Right lobe of liver (tissue), 6 donors: Measurements from ENCODE around the gene TMEM238. TPM values are rescaled to one million over a fixed set of nuclear protein-coding genes. Genes with fewer than 3 reads are reported as not detected.

Source experiments
- ATAC-seq, 4 donors: fragments of 200-7000 bp; cut with Tn5 transposase; one replicate each; pipeline ENCODE4 v1.9.1; 2020; ENCODE audit warnings: mild to moderate bottlenecking in 4 of 4, moderate library complexity in 4 of 4
- DNase-seq, 3 donors: peaks; one replicate each; pipeline ENCODE4 v3.0.0-alpha.2; 2020
- H3K27ac ChIP-seq, 3 donors: fragments of 200-600 bp; one replicate each; pipeline ENCODE4 v1.8.0; 2022
- H3K27me3 ChIP-seq, 2 donors: fragments of 200-600 bp; one replicate each; pipeline ENCODE4 v1.8.0; 2022
- H3K36me3 ChIP-seq, 4 donors: fragments of 200-600 bp; sonication (generic) in 1 of 4; one replicate each; pipeline versions ENCODE4 v1.5.1 to v1.8.0; 2017 to 2022; ENCODE audit warnings: control low read depth in 1 of 4
- H3K4me1 ChIP-seq, 4 donors: fragments of 200-600 bp; sonication (generic) in 1 of 4; one replicate each; pipeline versions ENCODE4 v1.5.1 to v1.8.0; 2017 to 2022; ENCODE audit warnings: control low read depth in 1 of 4
- H3K4me3 ChIP-seq, 3 donors: fragments of 200-600 bp; one replicate each; pipeline ENCODE4 v1.8.0; 2022
- H3K9me3 ChIP-seq, 4 donors: fragments of 200-600 bp; sonication (generic) in 1 of 4; one replicate each; pipeline versions ENCODE4 v1.5.1 to v1.8.0; 2017 to 2022; ENCODE audit warnings: control low read depth in 1 of 4
- POLR2A ChIP-seq: fragments of 450-650 bp; IDR thresholded peaks from one replicate; pipeline ENCODE4 v1.6.1; 2017; ENCODE audit warnings: antibody characterized with exemption, mild to moderate bottlenecking
- WGBS: methylation state at CpG from one replicate; pipeline ENCODE4 v1.1.6; 2018; ENCODE audit warnings: low coverage, low lambda C conversion rate; ENCODE audit not compliant: insufficient coverage; ENCODE audit errors: missing lambda C conversion rate; 5-methylcytosine and 5-hydroxymethylcytosine counted together
- intact Hi-C, 2 donors: fragments of 100-400 bp; cut with DNase I; formaldehyde crosslinking; loops; one replicate each; pipeline versions ENCODE4 v1.11.2 to v1.14.1; 2022
- long read RNA-seq: library from polyadenylated mRNA; unstranded; transcript quantifications from one replicate; pipeline ENCODE4 v2.0.0, GENCODE V29; 2019
- total RNA-seq, 6 experiments: library from RNA; depleted of rRNA in 2 of 6; stranded (reverse); fragments of >200 nt in 2 of 6; fragmentation: NEBNext Ultra II Directional in 3 of 6; extraction: Animal tissue kit (Norgen Biotek cat#: 25700) in 3 of 6; gene quantifications; one replicate each; pipeline versions ENCODE4 v1.1.0 to v1.2.4, GENCODE V29; 2016 to 2023
- TF ChIP-seq, protein P1 (sequence below), 4 donors: fragments of 200-600 bp in 3 of 4; fragments of 450-650 bp in 1 of 4; IDR thresholded peaks; one replicate each; pipeline versions ENCODE4 v1.5.1 to v1.8.0; 2016 to 2022; ENCODE audit warnings: antibody characterized with exemption in 4 of 4, mild to moderate bottlenecking in 2 of 4
- donor health status: DM: no; HTN: yes; CAD: no.
- donor health status: DM: no; HTN: no; CAD: no.
- donor health status: DM: no; HTN: no; CAD: no.
- donor health status: DM: no; HTN: yes; CAD: no.
- donor health status: DM: no; HTN: yes; CAD: no.

TMEM238 gene, protein sequence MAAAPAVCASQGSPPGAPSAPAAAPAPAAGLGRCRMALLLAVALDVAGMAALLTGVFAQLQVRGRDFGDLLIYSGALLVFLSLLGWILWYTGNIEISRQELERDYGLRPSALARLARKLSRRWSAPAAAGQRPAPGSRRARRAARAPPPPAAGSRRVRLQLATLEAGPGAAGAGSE
- total RNA-seq, result 10 to 100 TPM; 10.8 to 19.7 (median 14.8) TPM
- long read RNA-seq, result 0 reads

DNA sequence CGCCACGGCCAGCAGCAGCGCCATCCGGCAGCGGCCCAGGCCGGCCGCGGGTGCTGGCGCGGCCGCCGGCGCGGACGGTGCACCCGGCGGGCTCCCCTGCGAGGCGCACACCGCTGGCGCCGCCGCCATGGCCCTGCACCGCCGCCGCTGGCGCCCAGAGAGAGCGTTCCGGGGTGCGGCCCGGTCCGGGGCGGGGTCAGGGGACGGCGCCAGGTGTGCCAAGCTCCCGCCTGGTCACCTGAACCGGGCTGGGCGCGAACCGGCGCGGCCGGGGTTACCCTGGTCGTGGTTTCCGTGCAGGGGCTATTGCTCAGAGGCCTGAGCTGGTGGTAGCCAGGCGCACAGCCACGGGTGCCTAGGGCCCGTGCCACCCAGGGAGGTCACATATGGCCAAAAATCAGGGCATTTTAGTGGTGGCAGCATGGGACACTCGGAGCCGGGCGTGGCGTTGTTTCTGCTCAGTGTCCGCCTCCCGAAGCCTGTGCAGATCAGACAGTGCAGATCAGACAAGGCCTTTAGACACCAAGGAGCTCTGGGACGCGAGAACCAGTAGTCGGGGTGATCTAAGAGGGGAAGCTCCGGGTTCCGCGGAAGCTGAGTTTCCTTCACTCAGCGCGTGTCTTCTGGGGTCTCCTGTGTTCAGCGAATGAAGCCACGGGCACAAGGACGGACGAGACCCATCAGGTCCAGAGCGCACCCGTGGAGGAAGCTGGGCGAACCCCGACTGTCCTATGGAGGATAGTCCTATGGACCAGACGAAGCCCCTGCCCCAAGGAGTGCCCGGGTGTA, at the start of gene TMEM238:
TSS of gene TMEM238 (minus strand) at position 162 of the 789 bp plus-strand sequence. CDS start at position 129, 33 bp downstream.
- Histone ChIP-seq H3K9me3 (no peaks in the 10 kb centered on the region), H3K4me1 (peaks cover 0 to 34% (median 15%) of the 10 kb centered on the region in 4 donors), H3K4me3 (peak within 1 kb of the TSS; percentile 89 to 96 (median 89)), H3K27ac (peak within 1 kb of the TSS; percentile 89 to 92 (median 90)), H3K27me3 (no peaks in the 10 kb centered on the region), H3K36me3 (peaks cover 0 to 27% (median 11%) of the 10 kb centered on the region in 4 donors)
- WGBS, result 6% methylated on average over 14 of the region's 72 CpGs
- TF ChIP-seq POLR2A, result peak; percentile 43
- TF ChIP-seq, protein P1, sequence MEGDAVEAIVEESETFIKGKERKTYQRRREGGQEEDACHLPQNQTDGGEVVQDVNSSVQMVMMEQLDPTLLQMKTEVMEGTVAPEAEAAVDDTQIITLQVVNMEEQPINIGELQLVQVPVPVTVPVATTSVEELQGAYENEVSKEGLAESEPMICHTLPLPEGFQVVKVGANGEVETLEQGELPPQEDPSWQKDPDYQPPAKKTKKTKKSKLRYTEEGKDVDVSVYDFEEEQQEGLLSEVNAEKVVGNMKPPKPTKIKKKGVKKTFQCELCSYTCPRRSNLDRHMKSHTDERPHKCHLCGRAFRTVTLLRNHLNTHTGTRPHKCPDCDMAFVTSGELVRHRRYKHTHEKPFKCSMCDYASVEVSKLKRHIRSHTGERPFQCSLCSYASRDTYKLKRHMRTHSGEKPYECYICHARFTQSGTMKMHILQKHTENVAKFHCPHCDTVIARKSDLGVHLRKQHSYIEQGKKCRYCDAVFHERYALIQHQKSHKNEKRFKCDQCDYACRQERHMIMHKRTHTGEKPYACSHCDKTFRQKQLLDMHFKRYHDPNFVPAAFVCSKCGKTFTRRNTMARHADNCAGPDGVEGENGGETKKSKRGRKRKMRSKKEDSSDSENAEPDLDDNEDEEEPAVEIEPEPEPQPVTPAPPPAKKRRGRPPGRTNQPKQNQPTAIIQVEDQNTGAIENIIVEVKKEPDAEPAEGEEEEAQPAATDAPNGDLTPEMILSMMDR (IDR thresholded peaks at IDR 0.05), result peak in 1 of 4 donors; percentile 14
- intact Hi-C loops, result no loop called here
- DNase-seq (peak; percentile 76 to 85 (median 81)), ATAC-seq (peak; percentile 27 to 60 (median 40))

DNA sequence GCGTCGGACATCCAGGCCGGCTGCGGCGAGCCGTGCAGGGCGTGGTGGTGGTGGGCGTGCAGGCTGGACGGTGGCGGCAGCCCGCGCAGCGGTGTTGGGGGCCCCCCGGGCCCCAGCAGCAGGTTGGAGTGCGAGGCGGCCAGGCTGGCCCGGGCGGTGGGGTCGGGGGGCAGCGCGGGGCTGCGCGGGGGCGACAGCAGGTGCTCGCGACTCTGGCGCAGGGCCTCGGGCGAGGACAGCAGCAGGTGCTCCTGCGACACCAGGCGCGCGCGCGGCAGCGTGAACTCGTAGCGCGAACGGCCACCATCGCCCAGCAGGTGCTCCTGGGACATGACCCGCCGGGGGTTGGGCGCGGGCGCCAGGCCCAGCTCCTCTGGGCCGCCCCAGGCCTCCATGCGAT, 49.2 kb upstream of the TMEM238 start:
- H3K4me3 ChIP-seq, result no peak overlapping the region
- no peak for TF ChIP-seq POLR2A
- TF ChIP-seq, protein P1 (IDR thresholded peaks at IDR 0.05), result no peak
- no CpG with 5 or more reads among the region's 48 CpGs for WGBS
- no peaks in the 10 kb centered on the region for H3K4me1 ChIP-seq
- H3K9me3 ChIP-seq, result no peaks in the 10 kb centered on the region
- no peak overlapping the region for H3K27ac ChIP-seq
- no peak for ATAC-seq
- no peaks in the 10 kb centered on the region for H3K36me3 ChIP-seq
- intact Hi-C loops, result no loop called here
- DNase-seq, result no peak
- peaks cover 0 to 10% of the 10 kb centered on the region in 2 donors for H3K27me3 ChIP-seq

DNA sequence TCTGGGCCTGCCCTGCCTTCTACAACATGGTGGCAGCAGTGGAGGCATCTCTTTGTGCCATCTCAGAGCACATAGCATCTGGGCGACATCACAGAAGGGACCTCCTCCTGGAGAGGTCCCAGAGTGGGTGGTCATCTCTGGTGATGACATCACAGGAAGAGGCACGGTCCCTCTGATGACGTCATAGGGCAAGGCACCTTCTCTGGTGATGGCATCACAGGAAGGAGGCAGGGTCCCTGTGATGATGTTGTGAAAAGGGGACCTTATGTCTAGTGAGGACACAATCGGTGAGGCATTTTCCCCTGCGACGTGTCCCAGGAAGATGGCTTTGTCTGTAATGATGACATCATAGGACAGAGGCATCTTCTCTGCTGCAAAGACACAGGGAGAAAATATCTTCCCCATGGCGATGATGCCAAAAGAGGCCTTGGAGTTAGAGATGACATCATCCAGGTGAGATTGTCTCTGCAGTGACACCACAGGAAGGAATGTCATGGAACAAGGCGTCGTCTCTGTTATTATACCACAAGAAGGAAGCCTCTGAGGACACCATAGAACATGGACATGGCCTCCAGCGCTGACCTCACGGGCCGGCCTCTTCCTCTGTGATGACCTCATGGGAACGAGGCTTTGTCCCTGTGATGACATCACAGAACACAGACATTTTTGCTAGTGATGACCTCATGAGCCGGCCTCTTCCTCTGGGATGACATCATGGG, 48.3 kb upstream of the TMEM238 start:
- intact Hi-C loops, result no loop called here
- WGBS, result 61% methylated on average over 10 of the region's 14 CpGs
- H3K4me1 ChIP-seq, result no peaks in the 10 kb centered on the region
- peaks cover 0 to 10% of the 10 kb centered on the region in 2 donors for H3K27me3 ChIP-seq
- H3K27ac ChIP-seq, result no peak overlapping the region
- TF ChIP-seq, protein P1 (IDR thresholded peaks at IDR 0.05), result no peak
- no peaks in the 10 kb centered on the region for H3K36me3 ChIP-seq
- H3K9me3 ChIP-seq, result no peaks in the 10 kb centered on the region
- no peak overlapping the region for H3K4me3 ChIP-seq
- ATAC-seq, result no peak
- DNase-seq, result no peak

DNA sequence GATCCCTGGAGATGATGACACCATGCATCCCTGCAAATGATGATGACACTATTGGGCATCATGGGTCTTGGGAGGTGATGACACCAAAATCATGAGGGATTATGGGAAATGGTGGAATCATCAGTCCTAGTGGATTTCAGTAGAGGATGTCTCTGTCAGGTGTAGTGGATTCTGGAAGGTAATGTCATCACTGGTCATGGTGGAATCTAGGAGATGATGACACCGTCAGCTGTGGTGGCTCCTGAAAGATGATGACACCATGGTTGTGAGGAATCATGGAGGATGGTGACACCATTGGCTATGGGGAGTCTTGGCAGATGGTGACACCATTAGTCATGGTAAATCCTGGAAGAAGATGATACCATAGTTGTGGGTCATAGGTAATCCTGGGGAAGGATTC, 47.1 kb upstream of the TMEM238 start:
- Histone ChIP-seq H3K27ac (no peak overlapping the region), H3K9me3 (no peaks in the 10 kb centered on the region), H3K36me3 (no peaks in the 10 kb centered on the region), H3K27me3 (peaks cover 0 to 10% of the 10 kb centered on the region in 2 donors), H3K4me1 (no peaks in the 10 kb centered on the region), H3K4me3 (no peak overlapping the region)
- ATAC-seq (no peak), DNase-seq (no peak)
- WGBS, result 86% methylated on average over 1 of the region's 1 CpG
- TF ChIP-seq, protein P1 (IDR thresholded peaks at IDR 0.05), result no peak
- no peak for TF ChIP-seq POLR2A
- intact Hi-C loops, result no loop called here
